Measurements from ENCODE around the gene PPP1R14B.

The PPP1R14B gene

DNA sequence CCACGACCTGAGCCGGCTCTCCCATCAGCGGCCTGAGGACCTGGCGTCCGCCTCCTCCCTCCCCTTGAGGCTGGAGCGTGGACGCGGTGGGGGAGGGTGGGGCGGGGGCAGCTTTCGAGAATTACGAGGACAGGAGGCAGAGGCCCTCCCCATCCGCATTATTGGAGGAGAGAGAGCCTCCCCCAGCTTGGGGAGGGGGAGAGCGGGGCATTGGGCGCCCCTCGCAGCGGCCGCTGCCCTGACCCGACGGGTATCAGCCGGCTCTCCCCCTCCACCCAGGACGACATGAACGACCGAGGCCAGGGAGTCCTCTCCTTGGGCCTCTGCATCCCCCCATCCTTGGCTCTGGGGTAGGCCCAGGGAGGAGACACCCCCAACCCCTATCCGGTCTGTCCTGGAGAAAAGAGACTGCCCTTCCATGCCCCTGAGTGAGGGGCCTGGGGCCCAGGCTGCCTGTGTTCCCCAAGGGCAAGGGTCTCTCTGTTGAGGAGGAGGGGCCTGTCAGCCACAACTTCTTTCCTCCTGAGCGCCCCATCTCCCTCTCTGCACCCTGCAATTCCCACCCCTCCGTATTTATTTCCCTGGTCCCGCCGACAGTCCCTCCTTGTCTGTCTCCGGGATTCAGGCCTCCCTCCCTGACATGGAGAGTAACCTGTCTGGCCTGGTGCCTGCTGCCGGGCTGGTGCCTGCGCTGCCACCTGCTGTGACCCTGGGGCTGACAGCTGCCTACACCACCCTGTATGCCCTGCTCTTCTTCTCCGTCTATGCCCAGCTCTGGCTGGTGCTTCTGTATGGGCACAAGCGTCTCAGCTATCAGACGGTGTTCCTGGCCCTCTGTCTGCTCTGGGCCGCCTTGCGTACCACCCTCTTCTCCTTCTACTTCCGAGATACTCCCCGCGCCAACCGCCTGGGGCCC lies 39.4 kb upstream of the PPP1R14B start:
- FAIRE-seq (no peak), DNase-seq (ENCODE audit: insufficient read length, low spot score) (no peak)
- TF ChIP-seq, protein P1, sequence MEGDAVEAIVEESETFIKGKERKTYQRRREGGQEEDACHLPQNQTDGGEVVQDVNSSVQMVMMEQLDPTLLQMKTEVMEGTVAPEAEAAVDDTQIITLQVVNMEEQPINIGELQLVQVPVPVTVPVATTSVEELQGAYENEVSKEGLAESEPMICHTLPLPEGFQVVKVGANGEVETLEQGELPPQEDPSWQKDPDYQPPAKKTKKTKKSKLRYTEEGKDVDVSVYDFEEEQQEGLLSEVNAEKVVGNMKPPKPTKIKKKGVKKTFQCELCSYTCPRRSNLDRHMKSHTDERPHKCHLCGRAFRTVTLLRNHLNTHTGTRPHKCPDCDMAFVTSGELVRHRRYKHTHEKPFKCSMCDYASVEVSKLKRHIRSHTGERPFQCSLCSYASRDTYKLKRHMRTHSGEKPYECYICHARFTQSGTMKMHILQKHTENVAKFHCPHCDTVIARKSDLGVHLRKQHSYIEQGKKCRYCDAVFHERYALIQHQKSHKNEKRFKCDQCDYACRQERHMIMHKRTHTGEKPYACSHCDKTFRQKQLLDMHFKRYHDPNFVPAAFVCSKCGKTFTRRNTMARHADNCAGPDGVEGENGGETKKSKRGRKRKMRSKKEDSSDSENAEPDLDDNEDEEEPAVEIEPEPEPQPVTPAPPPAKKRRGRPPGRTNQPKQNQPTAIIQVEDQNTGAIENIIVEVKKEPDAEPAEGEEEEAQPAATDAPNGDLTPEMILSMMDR (IDR thresholded peaks at IDR 0.05; ENCODE audit: insufficient read depth, missing control alignments), result no peak

DNA sequence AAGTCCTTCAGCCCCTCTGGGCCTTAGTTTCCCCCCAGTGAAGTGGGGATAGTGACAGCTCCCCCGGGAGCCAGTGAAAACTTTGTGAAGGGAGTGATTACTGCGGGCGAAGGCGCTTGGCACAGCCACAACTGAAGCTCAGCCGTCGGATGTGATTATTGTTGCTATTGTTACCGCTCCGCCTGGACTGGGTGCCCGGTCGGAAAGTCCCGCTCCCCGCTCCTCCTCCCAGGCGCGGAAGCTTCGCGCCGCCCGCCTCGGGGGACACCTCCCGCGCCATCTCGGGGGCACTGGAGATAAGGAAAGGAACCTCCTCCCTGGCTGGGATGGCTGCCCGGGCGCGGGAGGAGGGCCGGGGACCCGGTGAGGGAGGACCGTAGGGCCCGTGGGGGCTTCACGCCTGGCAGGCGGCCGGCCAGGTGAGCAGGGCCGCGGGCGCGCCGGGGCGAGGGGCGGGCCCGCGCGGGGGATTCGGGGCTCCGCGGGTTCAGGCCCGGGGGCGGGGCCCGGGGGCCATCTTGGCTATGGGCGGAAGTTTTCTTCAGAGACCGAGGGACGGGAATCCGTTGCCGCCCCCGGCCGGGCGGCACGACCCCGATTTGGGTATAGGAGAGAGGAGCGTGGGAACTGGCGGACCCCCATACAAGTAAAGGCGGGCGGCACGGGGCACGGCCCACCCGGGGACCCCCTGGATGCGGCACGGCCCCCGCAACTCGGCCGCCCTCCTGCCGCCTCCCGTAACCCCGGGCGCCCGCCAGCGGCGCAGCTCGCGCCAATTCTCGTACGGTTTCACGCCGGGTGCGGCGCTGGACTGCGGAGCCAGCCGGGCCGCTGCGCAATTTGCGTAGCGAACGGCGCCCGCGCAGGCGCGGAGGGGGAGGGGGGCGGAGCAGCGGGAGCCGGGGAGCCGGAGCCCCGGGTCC lies 38.5 kb upstream of the PPP1R14B start, which contains the start of gene GPR137:
Gene GPR137, plus strand, starts transcription at position 887 of the 923 bp plus-strand sequence. CDS start 677 bp downstream, outside the sequence.
- FAIRE-seq (no peak), DNase-seq (ENCODE audit: insufficient read length, low spot score) (peak; percentile 89)
- TF ChIP-seq, protein P1 (IDR thresholded peaks at IDR 0.05; ENCODE audit: insufficient read depth, missing control alignments), result no peak

DNA sequence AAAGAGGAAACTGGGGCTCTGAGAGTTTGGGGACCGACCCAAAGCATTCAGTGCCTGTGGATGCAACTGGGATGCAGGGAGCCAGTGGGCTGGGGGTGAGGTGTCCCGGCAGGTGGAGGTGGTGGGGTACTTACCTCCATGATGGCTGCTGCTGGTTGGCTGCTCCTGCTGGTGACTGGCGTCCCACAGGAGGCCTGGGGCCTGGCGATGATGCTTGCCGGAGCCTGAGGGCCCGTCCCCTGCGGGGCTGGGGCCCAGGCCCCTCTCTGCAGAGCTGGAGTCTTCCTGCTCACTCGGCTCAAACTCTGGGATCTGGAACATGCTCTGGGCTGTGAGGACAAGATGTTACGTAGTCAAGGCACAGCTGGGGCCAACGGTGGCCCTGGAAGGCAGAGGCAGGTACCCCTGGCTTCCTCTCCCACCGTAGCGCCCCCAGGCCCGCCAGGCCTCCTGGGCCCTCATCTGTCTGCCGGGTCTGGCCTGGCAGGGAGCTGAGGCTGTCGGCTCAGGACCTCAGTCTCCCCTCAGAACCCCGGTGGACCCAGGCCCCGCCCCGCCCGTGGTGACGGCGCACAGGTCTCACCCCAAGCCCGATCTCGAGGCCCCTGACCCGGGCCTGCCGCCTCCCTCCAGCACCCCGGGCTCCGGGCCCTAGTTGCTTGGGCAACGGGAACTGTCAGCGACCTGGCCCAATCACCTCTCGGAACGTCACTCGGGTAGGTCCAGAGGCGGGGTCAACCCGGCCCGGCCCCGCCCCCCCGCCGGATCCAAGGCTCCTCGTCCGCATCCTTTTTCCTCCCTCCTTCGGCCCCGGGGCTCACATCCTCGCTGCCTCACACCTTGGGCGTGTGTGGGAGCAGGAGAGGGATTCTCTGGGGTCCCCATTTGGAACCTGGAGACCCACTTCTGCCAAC lies 37.6 kb upstream of the PPP1R14B start, which contains the start of gene BAD:
Gene BAD, minus strand, starts transcription at position 618 of the 914 bp plus-strand sequence. Its CDS starts 297 bp downstream, at position 321.
- FAIRE-seq (no peak), DNase-seq (ENCODE audit: insufficient read length, low spot score) (peak; percentile 96)
- TF ChIP-seq, protein P1 (IDR thresholded peaks at IDR 0.05; ENCODE audit: insufficient read depth, missing control alignments), result no peak

DNA sequence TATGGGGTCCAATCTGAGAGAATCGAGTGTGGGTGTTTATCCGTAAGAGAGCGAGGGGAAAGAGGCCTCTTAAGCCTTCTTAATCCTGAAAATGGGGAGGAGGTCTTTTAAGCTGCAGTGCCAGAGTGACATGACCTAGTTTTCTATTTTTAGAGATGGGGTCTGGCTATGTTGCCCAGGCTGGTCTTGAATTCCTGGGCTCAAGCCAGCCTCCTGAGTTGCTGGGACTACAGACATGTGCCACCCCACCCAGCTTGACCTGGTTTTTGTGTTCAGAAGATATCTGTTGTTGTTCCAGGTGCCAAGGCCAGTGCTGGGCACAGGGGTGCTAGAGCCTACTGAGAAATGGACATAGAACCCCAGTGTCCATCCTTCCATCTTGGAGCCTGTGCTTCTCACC lies 36.3 kb upstream of the PPP1R14B start:
- DNase-seq (ENCODE audit: insufficient read length, low spot score), result no peak
- FAIRE-seq, result no peak
- TF ChIP-seq, protein P1 (IDR thresholded peaks at IDR 0.05; ENCODE audit: insufficient read depth, missing control alignments), result no peak

DNA sequence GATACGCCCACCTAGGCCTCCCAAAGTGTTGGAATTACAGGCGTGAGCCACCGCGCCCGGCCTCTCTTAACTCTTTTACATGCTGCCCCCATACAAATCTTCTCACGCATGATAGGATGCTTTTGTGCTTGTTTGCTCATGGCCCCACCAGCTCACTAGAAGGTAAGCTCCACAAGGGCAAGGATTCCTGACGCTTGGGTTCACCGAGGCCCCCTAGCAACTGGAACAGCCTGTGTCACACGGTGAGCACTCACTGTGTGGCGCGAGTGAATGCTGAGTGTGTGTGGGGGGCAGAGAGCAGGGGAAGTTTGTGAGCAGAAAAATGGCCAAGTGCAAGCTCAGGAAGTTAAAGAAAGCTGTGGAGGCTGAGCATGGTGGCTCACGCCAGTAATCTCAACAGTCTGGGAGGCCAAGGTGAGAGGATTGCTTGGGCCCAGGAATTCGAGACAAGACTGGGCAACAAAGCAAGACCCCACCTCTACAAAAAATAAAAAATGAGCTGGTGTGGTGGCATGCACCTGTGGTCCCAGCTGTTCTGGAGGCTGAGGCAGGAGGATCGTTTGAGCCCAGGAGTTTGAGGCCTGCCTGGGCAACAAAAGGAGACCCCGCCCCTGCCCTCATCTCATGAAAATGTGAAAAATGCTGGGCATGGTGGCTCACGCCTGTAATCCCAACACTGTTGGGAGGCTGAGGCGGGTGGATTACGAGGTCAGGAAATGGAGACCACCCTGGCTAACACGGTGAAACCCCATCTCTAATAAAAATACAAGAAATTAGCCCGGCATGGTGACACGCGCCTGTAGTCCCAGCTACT lies 35.4 kb upstream of the PPP1R14B start:
- TF ChIP-seq, protein P1 (IDR thresholded peaks at IDR 0.05; ENCODE audit: insufficient read depth, missing control alignments), result no peak
- FAIRE-seq, result no peak
- no peak for DNase-seq (ENCODE audit: insufficient read length, low spot score)

Data from D721Med (cell line).